Liver (tissue), 9 donors: ENCODE measurements around the gene EEF2K. TPM values are rescaled to one million over a fixed set of nuclear protein-coding genes. Genes with fewer than 3 reads are reported as not detected.

Experiments
- DNase-seq: peaks from one replicate; pipeline ENCODE4 v3.0.0-alpha.2; 2017; ENCODE audit warnings: low spot score
- H3K27ac ChIP-seq, 2 donors: one replicate each; pipeline ENCODE4 v1.7.0; 2013; ENCODE audit warnings: inconsistent platforms in 2 of 2, low read length in 2 of 2, control low read depth in 1 of 2, low read depth in 1 of 2, mild to moderate bottlenecking in 1 of 2
- H3K27me3 ChIP-seq, 4 donors: one replicate each; pipeline versions ENCODE4 v1.6.1 to v1.7.0; 2013; ENCODE audit warnings: low read length in 3 of 4, inconsistent platforms in 1 of 4, mild to moderate bottlenecking in 1 of 4, moderate library complexity in 1 of 4; ENCODE audit not compliant: control insufficient read depth in 4 of 4, insufficient read depth in 4 of 4
- H3K36me3 ChIP-seq, 4 donors: one replicate each; pipeline versions ENCODE4 v1.6.1 to v1.7.0; 2013; ENCODE audit warnings: low read length in 3 of 4, mild to moderate bottlenecking in 3 of 4, low read depth in 1 of 4, moderate library complexity in 1 of 4; ENCODE audit not compliant: control insufficient read depth in 4 of 4, insufficient read depth in 3 of 4
- H3K4me1 ChIP-seq, 4 donors: one replicate each; pipeline versions ENCODE4 v1.6.1 to v1.7.0; 2013; ENCODE audit warnings: low read length in 3 of 4, mild to moderate bottlenecking in 3 of 4, moderate library complexity in 1 of 4; ENCODE audit not compliant: control insufficient read depth in 4 of 4, insufficient read depth in 4 of 4
- H3K4me3 ChIP-seq, 3 donors: one replicate each; pipeline versions ENCODE4 v1.6.1 to v1.7.0; 2013; ENCODE audit warnings: low read length in 3 of 3, control low read depth in 1 of 3, low read depth in 1 of 3, mild to moderate bottlenecking in 1 of 3
- H3K9ac ChIP-seq, 2 donors: one replicate each; pipeline ENCODE4 v1.7.0; 2013; ENCODE audit warnings: low read length in 2 of 2, mild to moderate bottlenecking in 2 of 2, moderate library complexity in 2 of 2, control low read depth in 1 of 2, low read depth in 1 of 2
- H3K9me3 ChIP-seq, 4 donors: one replicate each; pipeline versions ENCODE4 v1.6.1 to v1.7.0; 2013; ENCODE audit warnings: low read length in 3 of 4; ENCODE audit not compliant: control insufficient read depth in 4 of 4
- EGR1 ChIP-seq, 2 donors: IDR thresholded peaks; 2 replicates each; pipeline ENCODE4 v1.6.1; 2016 to 2018; ENCODE audit warnings: antibody characterized with exemption in 2 of 2, low read depth in 2 of 2
- FOXA1 ChIP-seq: IDR thresholded peaks from 2 replicates; pipeline ENCODE4 v1.6.1; 2016; ENCODE audit warnings: antibody characterized with exemption
- FOXA2 ChIP-seq: IDR thresholded peaks from 2 replicates; pipeline ENCODE4 v1.6.1; 2016; ENCODE audit warnings: antibody characterized with exemption
- GABPA ChIP-seq, 2 donors: IDR thresholded peaks in 1 of 2; conservative IDR thresholded peaks in 1 of 2; 2 replicates each; pipeline ENCODE4 v1.6.1; 2016; ENCODE audit warnings: antibody characterized with exemption in 2 of 2, mild to moderate bottlenecking in 1 of 2, moderate library complexity in 1 of 2
- HNF4A ChIP-seq, 2 donors: conservative IDR thresholded peaks; 2 replicates each; pipeline ENCODE4 v1.6.1; 2016; ENCODE audit warnings: antibody characterized with exemption in 2 of 2, mild to moderate bottlenecking in 2 of 2
- HNF4G ChIP-seq: IDR thresholded peaks from 2 replicates; pipeline ENCODE4 v1.6.1; 2016; ENCODE audit warnings: antibody characterized with exemption
- JUND ChIP-seq, 2 donors: IDR thresholded peaks; 2 replicates each; pipeline ENCODE4 v1.6.1; 2016; ENCODE audit warnings: antibody characterized with exemption in 2 of 2
- MAX ChIP-seq: IDR thresholded peaks from 2 replicates; pipeline ENCODE4 v1.6.1; 2016; ENCODE audit warnings: antibody characterized with exemption
- NR2F2 ChIP-seq: IDR thresholded peaks from 2 replicates; pipeline ENCODE4 v1.6.1; 2016; ENCODE audit warnings: antibody characterized with exemption
- RAD21 ChIP-seq, 2 donors: IDR thresholded peaks; 2 replicates each; pipeline ENCODE4 v1.6.1; 2016; ENCODE audit warnings: antibody characterized with exemption in 2 of 2, mild to moderate bottlenecking in 2 of 2
- REST ChIP-seq: IDR thresholded peaks from 2 replicates; pipeline ENCODE4 v1.6.1; 2016; ENCODE audit warnings: antibody characterized with exemption, mild to moderate bottlenecking
- RXRA ChIP-seq, 2 donors: IDR thresholded peaks; 2 replicates each; pipeline ENCODE4 v1.6.1; 2017 to 2018; ENCODE audit warnings: antibody characterized with exemption in 2 of 2, mild to moderate bottlenecking in 1 of 2
- SP1 ChIP-seq: IDR thresholded peaks from 2 replicates; pipeline ENCODE4 v1.6.1; 2018; ENCODE audit warnings: antibody characterized with exemption, mild to moderate bottlenecking
- TAF1 ChIP-seq: conservative IDR thresholded peaks from 2 replicates; pipeline ENCODE4 v1.6.1; 2016; ENCODE audit warnings: antibody characterized with exemption, mild to moderate bottlenecking
- YY1 ChIP-seq: IDR thresholded peaks from 2 replicates; pipeline ENCODE4 v1.6.1; 2016; ENCODE audit warnings: antibody characterized with exemption, mild to moderate bottlenecking
- ZBTB33 ChIP-seq: IDR thresholded peaks from 2 replicates; pipeline ENCODE4 v1.6.1; 2016; ENCODE audit warnings: antibody characterized with exemption
- WGBS: extraction: QIAGEN DNeasy Blood & Tissue Kit; methylation state at CpG from one replicate; pipeline ENCODE4 v1.1.7; 2013; 5-methylcytosine and 5-hydroxymethylcytosine counted together
- polyA plus RNA-seq, 2 donors: library from polyadenylated mRNA; stranded (reverse) in 1 of 2; unstranded in 1 of 2; fragments of 200-250 nt in 1 of 2; fragments of >200 nt in 1 of 2; fragmentation: Nextera tagmentation in 1 of 2; extraction: Ambion mirVana in 1 of 2; gene quantifications; one replicate each; pipeline versions ENCODE4 v1.2.1 to v1.2.3, GENCODE V29; 2013 to 2015
- total RNA-seq, 2 donors: library from RNA; depleted of rRNA; stranded (reverse); fragments of >200 nt; gene quantifications; one replicate each; pipeline ENCODE4 v1.2.3, GENCODE V29; 2014
- TF ChIP-seq, protein P1 (sequence below): fragments of 150-350 bp; IDR thresholded peaks from 2 replicates; pipeline ENCODE4 v1.5.1; 2017; ENCODE audit warnings: improper control_type of control experiment, low read depth, low read length; ENCODE audit not compliant: missing input control
- donor health status: healthy.
- donor health status: healthy.
- donor health status: healthy.
- donor health status: healthy.
- donor health status: healthy.

Gene EEF2K
- total and polyA plus RNA-seq, 4 donors: 3.2 to 14.3 (median 8.0) TPM

- no peaks in the 10 kb centered on the region for H3K27me3 ChIP-seq
- 96% methylated on average over 5 of the region's 5 CpGs for WGBS
- no peak overlapping the region for H3K9ac ChIP-seq
- H3K4me3 ChIP-seq: no peak overlapping the region
- DNase-seq: no peak
- no peaks in the 10 kb centered on the region for H3K4me1 ChIP-seq
- H3K36me3 ChIP-seq: peaks cover 21 to 57% (median 35%) of the 10 kb centered on the region in 4 donors
- TF ChIP-seq, protein P1, sequence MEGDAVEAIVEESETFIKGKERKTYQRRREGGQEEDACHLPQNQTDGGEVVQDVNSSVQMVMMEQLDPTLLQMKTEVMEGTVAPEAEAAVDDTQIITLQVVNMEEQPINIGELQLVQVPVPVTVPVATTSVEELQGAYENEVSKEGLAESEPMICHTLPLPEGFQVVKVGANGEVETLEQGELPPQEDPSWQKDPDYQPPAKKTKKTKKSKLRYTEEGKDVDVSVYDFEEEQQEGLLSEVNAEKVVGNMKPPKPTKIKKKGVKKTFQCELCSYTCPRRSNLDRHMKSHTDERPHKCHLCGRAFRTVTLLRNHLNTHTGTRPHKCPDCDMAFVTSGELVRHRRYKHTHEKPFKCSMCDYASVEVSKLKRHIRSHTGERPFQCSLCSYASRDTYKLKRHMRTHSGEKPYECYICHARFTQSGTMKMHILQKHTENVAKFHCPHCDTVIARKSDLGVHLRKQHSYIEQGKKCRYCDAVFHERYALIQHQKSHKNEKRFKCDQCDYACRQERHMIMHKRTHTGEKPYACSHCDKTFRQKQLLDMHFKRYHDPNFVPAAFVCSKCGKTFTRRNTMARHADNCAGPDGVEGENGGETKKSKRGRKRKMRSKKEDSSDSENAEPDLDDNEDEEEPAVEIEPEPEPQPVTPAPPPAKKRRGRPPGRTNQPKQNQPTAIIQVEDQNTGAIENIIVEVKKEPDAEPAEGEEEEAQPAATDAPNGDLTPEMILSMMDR: no peak
- TF ChIP-seq RAD21 (IDR thresholded peaks at IDR 0.05) (no peak), GABPA (IDR thresholded peaks at IDR 0.05 in 1 of 2, conservative IDR thresholded peaks at IDR 0.05 in 1 of 2) (no peak), FOXA1 (no peak), ZBTB33 (no peak), RXRA (IDR thresholded peaks at IDR 0.05) (no peak), NR2F2 (no peak), MAX (no peak)
- no peak overlapping the region for H3K27ac ChIP-seq
- H3K9me3 ChIP-seq: peaks cover 0 to 4% (median 2%) of the 10 kb centered on the region in 4 donors
These were observed 47.2 kb downstream of the EEF2K start for GRCh38 chr16:22253272-22253671.

- no peak overlapping the region for H3K4me3 ChIP-seq
- H3K9me3 ChIP-seq: peaks cover 0 to 4% (median 2%) of the 10 kb centered on the region in 4 donors
- 100% methylated on average over 1 of the region's 1 CpG for WGBS
- no peak for TF ChIP-seq REST
- no peak for TF ChIP-seq HNF4G
- no peak for TF ChIP-seq FOXA1
- no peak for TF ChIP-seq SP1
- TF ChIP-seq YY1: no peak
- no peak for TF ChIP-seq EGR1 (IDR thresholded peaks at IDR 0.05; ENCODE audit: low read depth in 2 of 2)
- TF ChIP-seq NR2F2: no peak
- no peak for TF ChIP-seq MAX
- TF ChIP-seq TAF1: no peak
- TF ChIP-seq, protein P1: no peak
- no peak for TF ChIP-seq RAD21 (IDR thresholded peaks at IDR 0.05)
- no peak for TF ChIP-seq GABPA (IDR thresholded peaks at IDR 0.05 in 1 of 2, conservative IDR thresholded peaks at IDR 0.05 in 1 of 2)
- no peak for TF ChIP-seq FOXA2
- no peak for TF ChIP-seq RXRA (IDR thresholded peaks at IDR 0.05)
- TF ChIP-seq JUND (IDR thresholded peaks at IDR 0.05): no peak
- TF ChIP-seq HNF4A (conservative IDR thresholded peaks at IDR 0.05): no peak
- no peaks in the 10 kb centered on the region for H3K27me3 ChIP-seq
- no peaks in the 10 kb centered on the region for H3K4me1 ChIP-seq
- no peak for DNase-seq
- H3K9ac ChIP-seq: no peak overlapping the region
- H3K36me3 ChIP-seq: peaks cover 19 to 58% (median 40%) of the 10 kb centered on the region in 4 donors
- H3K27ac ChIP-seq: no peak overlapping the region
These were observed 49.3 kb downstream of the EEF2K start for GRCh38 chr16:22255335-22255734.
